Prostate gland (tissue), 2 donors: ENCODE measurements around the gene MGAM2.

Source experiments
- CTCF ChIP-seq, 4 experiments: fragments of 200-600 bp in 2 of 4; fragments of 450-650 bp in 2 of 4; sonication (generic) in 2 of 4; IDR thresholded peaks; 1 replicate in 3 of 4; 2 replicates in 1 of 4; pipeline ENCODE4 v1.5.1; 2016 to 2019; ENCODE audit warnings: antibody characterized with exemption in 4 of 4, mild to moderate bottlenecking in 2 of 4, moderate library complexity in 2 of 4
- POLR2AphosphoS5 ChIP-seq: sonication (generic); formaldehyde crosslinking; IDR thresholded peaks from one replicate; pipeline ENCODE4 v1.6.1; 2017; ENCODE audit warnings: antibody characterized with exemption

GRCh38 chr7:142196066-142196840, 84.7 kb downstream of the MGAM2 start:
- no peak for TF ChIP-seq POLR2AphosphoS5
- TF ChIP-seq CTCF (IDR thresholded peaks at IDR 0.05) = no peak
